OCI-LY1 (cell line): ENCODE data around the gene CASP10.

Source experiments
- H2AFZ ChIP-seq: fragments of 200-600 bp; sonication (generic), shearing (Covaris generic); 2 replicates; pipeline ENCODE4 v1.6.0; 2014; ENCODE audit warnings: antibody characterized with exemption, mild to moderate bottlenecking, low read length
- H3F3A ChIP-seq: fragments of 200-600 bp; sonication (generic), shearing (Covaris generic); 2 replicates; pipeline ENCODE4 v1.6.0; 2014; ENCODE audit warnings: mild to moderate bottlenecking, antibody characterized with exemption, low read length, moderate library complexity; ENCODE audit not compliant: insufficient read depth
- H3K27ac ChIP-seq: fragments of 200-600 bp; sonication (generic); 2 replicates; pipeline ENCODE4 v1.5.1; 2014; ENCODE audit warnings: low read length, mixed run types, mild to moderate bottlenecking, low read depth; ENCODE audit not compliant: poor library complexity, severe bottlenecking
- H3K27me3 ChIP-seq: fragments of 200-600 bp; sonication (generic); 2 replicates; pipeline ENCODE4 v1.6.0; 2014; ENCODE audit warnings: antibody characterized with exemption, mild to moderate bottlenecking, low read length, moderate library complexity; ENCODE audit not compliant: insufficient read depth
- H3K36me3 ChIP-seq: fragments of 200-600 bp; sonication (generic); 2 replicates; pipeline ENCODE4 v1.6.1; 2014; ENCODE audit warnings: mild to moderate bottlenecking, antibody characterized with exemption, low read length, moderate library complexity, mixed read lengths; ENCODE audit not compliant: insufficient read depth
- H3K4me1 ChIP-seq: fragments of 200-600 bp; sonication (generic); 2 replicates; pipeline ENCODE4 v1.5.1; 2014; ENCODE audit warnings: mild to moderate bottlenecking, low read length, moderate library complexity; ENCODE audit not compliant: insufficient read depth, severe bottlenecking
- H3K4me2 ChIP-seq: fragments of 200-600 bp; sonication (generic), shearing (Covaris generic); 2 replicates; pipeline ENCODE4 v1.6.1; 2014; ENCODE audit warnings: low read length
- H3K4me3 ChIP-seq: fragments of 200-600 bp; sonication (generic); 2 replicates; pipeline ENCODE4 v1.5.1; 2014; ENCODE audit warnings: low read length, low read depth, mild to moderate bottlenecking, mixed read lengths; ENCODE audit not compliant: poor library complexity, severe bottlenecking
- H3K79me2 ChIP-seq: fragments of 200-600 bp; shearing (Covaris generic); 2 replicates; pipeline ENCODE4 v1.6.1; 2016; ENCODE audit warnings: mixed run types, low read length, mixed read lengths; ENCODE audit not compliant: insufficient read depth
- H3K9ac ChIP-seq: fragments of 200-600 bp; sonication (generic), shearing (Covaris generic); 2 replicates; pipeline ENCODE4 v1.6.1; 2014; ENCODE audit warnings: mild to moderate bottlenecking, low read length, mixed read lengths
- H3K9me2 ChIP-seq: fragments of 200-600 bp; sonication (generic), shearing (Covaris generic); 2 replicates; pipeline ENCODE4 v1.6.1; 2014; ENCODE audit warnings: low read depth, mild to moderate bottlenecking, low read length, mixed read lengths
- H3K9me3 ChIP-seq: fragments of 200-600 bp; shearing (Covaris generic); 2 replicates; pipeline ENCODE4 v1.6.1; 2014; ENCODE audit warnings: low read length, mixed read lengths
- H4K20me1 ChIP-seq: fragments of 200-600 bp; sonication (generic), shearing (Covaris generic); 2 replicates; pipeline ENCODE4 v1.6.0; 2016; ENCODE audit warnings: mild to moderate bottlenecking, low read length; ENCODE audit not compliant: insufficient read depth
- CTCF ChIP-seq: fragments of 200-600 bp; sonication (generic), shearing (Covaris generic); IDR thresholded peaks from 2 replicates; pipeline ENCODE4 v1.5.1; 2017; ENCODE audit warnings: mild to moderate bottlenecking, antibody characterized with exemption, low read length, moderate library complexity, mixed read lengths
- EZH2 ChIP-seq: fragments of 200-600 bp; sonication (generic), shearing (Covaris generic); IDR thresholded peaks from 2 replicates; pipeline ENCODE4 v1.8.0; 2017; ENCODE audit warnings: borderline replicate concordance, mixed run types, mild to moderate bottlenecking, antibody characterized with exemption, low read length, moderate library complexity, mixed read lengths

The CASP10 gene

GRCh38 chr2:201139836-201140604, 42.9 kb upstream of the CASP10 start:
- Histone ChIP-seq H3K4me2 (no peak overlapping the region), H3K79me2 (no peaks in the 10 kb centered on the region), H3F3A (no peaks in the 10 kb centered on the region), H3K36me3 (peaks cover 74% of the 10 kb centered on the region), H3K4me1 (no peaks in the 10 kb centered on the region), H3K27me3 (no peaks in the 10 kb centered on the region), H3K9me2 (no peaks in the 10 kb centered on the region), H2AFZ (no peak overlapping the region), H4K20me1 (no peaks in the 10 kb centered on the region), H3K27ac (no peak overlapping the region), H3K9me3 (no peaks in the 10 kb centered on the region), H3K4me3 (no peak overlapping the region), H3K9ac (no peak overlapping the region)
- no peak for TF ChIP-seq CTCF
- TF ChIP-seq EZH2: no peak

GRCh38 chr2:201144101-201145051, 38.6 kb upstream of the CASP10 start:
- H3K4me2 ChIP-seq: no peak overlapping the region
- H3K4me3 ChIP-seq: no peak overlapping the region
- no peaks in the 10 kb centered on the region for H4K20me1 ChIP-seq
- H3K27me3 ChIP-seq: no peaks in the 10 kb centered on the region
- no peak overlapping the region for H3K27ac ChIP-seq
- no peaks in the 10 kb centered on the region for H3K79me2 ChIP-seq
- peaks cover 35% of the 10 kb centered on the region for H3K36me3 ChIP-seq
- H3K9me2 ChIP-seq: no peaks in the 10 kb centered on the region
- H3K9ac ChIP-seq: no peak overlapping the region
- H3K4me1 ChIP-seq: no peaks in the 10 kb centered on the region
- H3F3A ChIP-seq: no peaks in the 10 kb centered on the region
- H2AFZ ChIP-seq: no peak overlapping the region
- H3K9me3 ChIP-seq: no peaks in the 10 kb centered on the region
- TF ChIP-seq EZH2: no peak

- no peaks in the 10 kb centered on the region for H3K27me3 ChIP-seq
- no peak overlapping the region for H3K9ac ChIP-seq
- H3F3A ChIP-seq: no peaks in the 10 kb centered on the region
- TF ChIP-seq EZH2: no peak
- TF ChIP-seq CTCF: no peak
- no peak overlapping the region for H3K4me2 ChIP-seq
- H3K9me2 ChIP-seq: no peaks in the 10 kb centered on the region
- peaks cover 13% of the 10 kb centered on the region for H3K4me1 ChIP-seq
- H2AFZ ChIP-seq: no peak overlapping the region
- no peak overlapping the region for H3K27ac ChIP-seq
- peaks cover 43% of the 10 kb centered on the region for H3K36me3 ChIP-seq
- no peaks in the 10 kb centered on the region for H4K20me1 ChIP-seq
- H3K79me2 ChIP-seq: no peaks in the 10 kb centered on the region
- H3K9me3 ChIP-seq: no peaks in the 10 kb centered on the region
- no peak overlapping the region for H3K4me3 ChIP-seq
These were observed 34.4 kb upstream of the CASP10 start for GRCh38 chr2:201148434-201148990.
